SK-N-SH (cell line): ENCODE measurements around the gene NUP205. TPM values are rescaled to one million over a fixed set of nuclear protein-coding genes. Genes with fewer than 3 reads are reported as not detected.

Experiments
- CTCF ChIA-PET: fragments of 300-600, 350-600 bp; formaldehyde crosslinking; extraction: SDS; loops from one replicate; lab custom pipeline; 2021; lab: Yijun Ruan, JAX
- POLR2A ChIA-PET: fragments of 350-600 bp; sonication (Branson Sonifier 250); formaldehyde crosslinking; extraction: SDS; loops from one replicate; lab custom pipeline; 2020; ENCODE audit warnings: antibody characterized with exemption, inconsistent platforms; lab: Yijun Ruan, JAX
- DNase-seq: peaks from one replicate; pipeline ENCODE4 v3.0.0; 2012
- H2AFZ ChIP-seq: fragments of 200-600 bp; sonication (generic); 2 replicates; pipeline ENCODE4 v1.8.1; 2016; ENCODE audit warnings: antibody characterized with exemption, mild to moderate bottlenecking, low read depth
- H3F3A ChIP-seq: fragments of 200-600 bp; sonication (generic); replicated peaks from 2 replicates; pipeline ENCODE3; 2016; ENCODE audit warnings: antibody characterized with exemption, mild to moderate bottlenecking; ENCODE audit not compliant: insufficient read depth
- H3K27ac ChIP-seq, 2 experiments: fragments of 200-500 bp in 1 of 2; fragments of 200-600 bp in 1 of 2; sonication (Bioruptor generic) in 1 of 2; sonication (generic), shearing (Covaris generic) in 1 of 2; 2 replicates each; pipeline versions ENCODE4 v1.5.1 to v1.6.1; 2014 to 2016; ENCODE audit warnings: low read depth in 2 of 2, inconsistent platforms in 1 of 2, low read length in 1 of 2, mild to moderate bottlenecking in 1 of 2, mixed read lengths in 1 of 2
- H3K27me3 ChIP-seq: fragments of 200-600 bp; sonication (generic), shearing (Covaris generic); 2 replicates; pipeline ENCODE4 v1.6.1; 2016; ENCODE audit warnings: mixed run types; ENCODE audit not compliant: insufficient read depth
- H3K36me3 ChIP-seq, 2 experiments: fragments of 200-500 bp in 1 of 2; fragments of 200-600 bp in 1 of 2; sonication (Bioruptor generic) in 1 of 2; sonication (generic) in 1 of 2; replicated peaks in 1 of 2; 2 replicates each; pipeline versions ENCODE3 to v1.5.1; 2014 to 2016; ENCODE audit warnings: low read length in 1 of 2, mild to moderate bottlenecking in 1 of 2; ENCODE audit not compliant: insufficient read depth in 2 of 2, control insufficient read depth in 1 of 2
- H3K4me1 ChIP-seq, 2 experiments: fragments of 200-500 bp in 1 of 2; fragments of 200-600 bp in 1 of 2; sonication (Bioruptor generic) in 1 of 2; sonication (generic), shearing (Covaris generic) in 1 of 2; 2 replicates each; pipeline versions ENCODE4 v1.5.1 to v1.6.1; 2014 to 2016; ENCODE audit warnings: low read depth in 1 of 2, low read length in 1 of 2, mixed run types in 1 of 2; ENCODE audit not compliant: insufficient read depth in 2 of 2, control insufficient read depth in 1 of 2
- H3K4me2 ChIP-seq: fragments of 200-600 bp; sonication (generic), shearing (Covaris generic); 2 replicates; pipeline ENCODE4 v1.6.1; 2017; ENCODE audit warnings: mixed run types
- H3K4me3 ChIP-seq, 2 experiments: fragments of 200-500 bp in 1 of 2; fragments of 200-600 bp in 1 of 2; sonication (Bioruptor generic) in 1 of 2; sonication (generic), shearing (Covaris generic) in 1 of 2; 2 replicates each; pipeline versions ENCODE4 v1.5.1 to v1.8.1; 2014 to 2016; ENCODE audit warnings: low read depth in 2 of 2, inconsistent platforms in 1 of 2, low read length in 1 of 2, mild to moderate bottlenecking in 1 of 2, mixed read lengths in 1 of 2, moderate library complexity in 1 of 2
- H3K79me2 ChIP-seq: fragments of 200-600 bp; sonication (generic); 2 replicates; pipeline ENCODE4 v1.8.1; 2017; ENCODE audit warnings: mild to moderate bottlenecking; ENCODE audit not compliant: insufficient read depth
- H3K9ac ChIP-seq: fragments of 200-600 bp; sonication (generic); 2 replicates; pipeline ENCODE4 v1.6.1; 2017; ENCODE audit warnings: mixed run types
- H3K9me2 ChIP-seq: fragments of 200-600 bp; sonication (generic); 2 replicates; pipeline ENCODE4 v1.6.1; 2017; ENCODE audit warnings: mixed run types
- H3K9me3 ChIP-seq: fragments of 200-600 bp; sonication (generic); 2 replicates; pipeline ENCODE4 v1.6.1; 2017; ENCODE audit warnings: mixed run types, mild to moderate bottlenecking, moderate library complexity
- H4K20me1 ChIP-seq: fragments of 200-600 bp; sonication (generic); 2 replicates; pipeline ENCODE4 v1.6.1; 2017; ENCODE audit warnings: mild to moderate bottlenecking, mixed run types; ENCODE audit not compliant: insufficient read depth
- ELF1 ChIP-seq: IDR thresholded peaks from 2 replicates; pipeline ENCODE4 v1.4.0; 2012
- MAX ChIP-seq: IDR thresholded peaks from 2 replicates; pipeline ENCODE4 v1.4.0; 2012; ENCODE audit warnings: low read depth
- MEF2A ChIP-seq: IDR thresholded peaks from 2 replicates; pipeline ENCODE4 v1.4.0; 2012; ENCODE audit warnings: low read depth, borderline replicate concordance
- MXI1 ChIP-seq: IDR thresholded peaks from 2 replicates; pipeline ENCODE4 v1.6.1; 2012; ENCODE audit warnings: mild to moderate bottlenecking, low read depth, low read length, improper control_type of control experiment
- RCOR1 ChIP-seq: fragments of 150-350 bp; IDR thresholded peaks from 2 replicates; pipeline ENCODE4 v1.6.1; 2017; ENCODE audit warnings: antibody characterized with exemption, low read length
- REST ChIP-seq: IDR thresholded peaks from 2 replicates; pipeline ENCODE4 v1.6.1; 2012; ENCODE audit warnings: mild to moderate bottlenecking, low read depth, low read length, moderate library complexity
- RFX5 ChIP-seq: IDR thresholded peaks from 2 replicates; pipeline ENCODE4 v1.6.1; 2012; ENCODE audit warnings: mild to moderate bottlenecking, improper control_type of control experiment, low read length
- TAF1 ChIP-seq: IDR thresholded peaks from 2 replicates; pipeline ENCODE4 v1.6.1; 2012; ENCODE audit warnings: low read depth, mild to moderate bottlenecking, low read length, moderate library complexity, borderline replicate concordance
- TCF12 ChIP-seq: IDR thresholded peaks from 2 replicates; pipeline ENCODE4 v1.4.0; 2012
- TEAD4 ChIP-seq: IDR thresholded peaks from 2 replicates; pipeline ENCODE4 v1.4.0; 2012; ENCODE audit warnings: mild to moderate bottlenecking, borderline replicate concordance; ENCODE audit not compliant: insufficient read depth
- USF2 ChIP-seq: fragments of 150-350 bp; IDR thresholded peaks from 2 replicates; pipeline ENCODE4 v1.6.1; 2017; ENCODE audit warnings: antibody characterized with exemption, low read length, low read depth, borderline replicate concordance
- WGBS: methylation state at CpG from one replicate; pipeline ENCODE4 v1.1.6; 2017; ENCODE audit warnings: low lambda C conversion rate; 5-methylcytosine and 5-hydroxymethylcytosine counted together
- polyA plus RNA-seq, 3 experiments: library from polyadenylated mRNA; depleted of rRNA; stranded (reverse); fragments of >200 nt; gene quantifications; 2 replicates each; pipeline ENCODE4 v1.2.3, GENCODE V29; 2012
- small RNA-seq, 7 experiments: library from RNA; depleted of rRNA; stranded (forward); fragments of <200 nt; gene quantifications; one replicate each; pipeline ENCODE3, GENCODE V24; 2012

Gene NUP205
- polyA plus RNA-seq, 1 of the 3 experiments (the other 2 are of a cell fraction) = 48.2 TPM

DNA sequence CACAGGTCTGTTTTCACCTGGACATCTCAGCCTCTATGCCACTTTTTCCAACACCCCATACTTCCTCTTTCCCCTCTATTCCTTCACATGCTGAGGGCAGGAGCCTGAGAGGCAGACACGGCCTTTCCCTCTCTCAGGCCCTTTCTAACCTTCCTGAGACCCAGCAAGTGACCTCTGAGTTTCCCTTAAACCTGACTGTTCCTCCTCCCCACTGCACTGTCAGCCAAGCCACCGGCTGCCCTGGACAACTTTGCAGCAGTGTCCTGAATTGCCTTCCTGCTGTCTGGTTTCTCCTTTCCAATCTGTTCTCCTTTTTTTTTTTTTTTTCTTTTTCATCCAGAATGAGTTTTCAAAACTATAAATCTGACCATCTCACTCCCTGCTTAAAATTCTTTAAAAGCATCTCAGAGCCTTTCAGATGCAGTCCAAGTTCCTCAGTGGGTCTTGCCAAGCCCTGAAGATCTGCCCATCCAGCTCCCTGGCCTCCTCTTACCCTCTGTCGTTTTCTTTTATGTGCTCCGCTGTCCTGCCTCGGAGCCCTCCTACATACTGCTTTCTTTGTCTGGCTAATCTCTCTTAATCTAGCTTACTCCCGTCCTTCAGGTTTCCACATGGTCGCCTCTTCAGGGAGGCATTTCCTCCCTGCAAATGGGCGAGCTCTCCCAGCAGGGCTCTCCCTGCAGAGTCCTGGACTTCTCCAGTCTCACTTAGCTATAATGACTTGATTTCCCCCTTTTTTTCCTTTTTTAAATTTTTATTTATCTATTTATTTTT, 139.7 kb downstream of the NUP205 start:
- Histone ChIP-seq H3K36me3 (peaks cover 13 to 32% of the 10 kb centered on the region in 2 experiments), H3F3A (no peaks in the 10 kb centered on the region), H3K79me2 (no peaks in the 10 kb centered on the region), H3K4me2 (no peak overlapping the region), H3K4me3 (no peak overlapping the region), H4K20me1 (no peaks in the 10 kb centered on the region), H3K9me2 (no peaks in the 10 kb centered on the region), H3K27ac (no peak overlapping the region), H3K9ac (no peak overlapping the region)
- 81% methylated on average over 8 of the region's 8 CpGs for WGBS
- no peak for DNase-seq
- POLR2A ChIA-PET = interaction anchor here (1.0 kb wide), 1 partner anchor 15 kb away, joined by 3 read pairs; no protein-coding TSS in a partner anchor
- TF ChIP-seq TAF1 (no peak), MXI1 (no peak), TCF12 (no peak), RFX5 (no peak), REST (no peak), USF2 (no peak), TEAD4 (no peak), RCOR1 (no peak), MEF2A (no peak), MAX (no peak), ELF1 (no peak)
- TF ChIP-seq, all 33 proteins: peak for 0
- no peaks in the 10 kb centered on the region; a peak in 1 of 4 replicates for H3K4me1 ChIP-seq
- CTCF ChIA-PET = interaction anchor here (1.6 to 7.1 kb wide), 2 partner anchors 15 to 52 kb away, joined by 5 to 73 read pairs; no protein-coding TSS in a partner anchor
- H2AFZ ChIP-seq = no peak overlapping the region
- H3K9me3 ChIP-seq = no peaks in the 10 kb centered on the region
- no peaks in the 10 kb centered on the region for H3K27me3 ChIP-seq

Small RNA genes within 50 kb of the gene (small RNA-seq; reads per million reads assigned to genes)
- 0 to 0.52 (median 0) reads per million in 7 experiments for gene RNU6-1154P

Other genes with a start within 250 kb of the NUP205 start
- 8.0 and 9.3 TPM in 2 replicates for gene CNOT4, start 47.8 kb upstream of the NUP205 start, polyA plus RNA-seq (2012; rRNA removed)
- 26.0 and 30.0 TPM in 2 replicates for gene STMP1, start 104.6 kb downstream of the NUP205 start, polyA plus RNA-seq (2012; rRNA removed)
- 0.23 and 0.30 TPM in 2 replicates for gene SLC13A4, start 170.3 kb downstream of the NUP205 start, polyA plus RNA-seq (2012; rRNA removed)
- gene FAM180A, start 190.9 kb downstream of the NUP205 start, polyA plus RNA-seq (2012; rRNA removed) = 0.08 and 0.10 TPM in 2 replicates